GM23338 (cell line): ENCODE measurements around the gene JMJD1C.

ENCODE experiments used
- CTCF ChIP-seq, 2 experiments: fragments of 200-600 bp in 1 of 2; sonication (generic) in 1 of 2; conservative IDR thresholded peaks; 2 replicates each; pipeline versions ENCODE4 v1.5.1 to v1.6.1; 2016 to 2017; ENCODE audit warnings: antibody characterized with exemption in 2 of 2, low read depth in 2 of 2, mild to moderate bottlenecking in 2 of 2, moderate library complexity in 1 of 2
- EZH2 ChIP-seq: fragments of 200-600 bp; sonication (generic); IDR thresholded peaks from one replicate; pipeline ENCODE4 v1.8.0; 2017; ENCODE audit warnings: antibody characterized with exemption, mild to moderate bottlenecking, low read depth; ENCODE audit not compliant: unreplicated experiment

DNA sequence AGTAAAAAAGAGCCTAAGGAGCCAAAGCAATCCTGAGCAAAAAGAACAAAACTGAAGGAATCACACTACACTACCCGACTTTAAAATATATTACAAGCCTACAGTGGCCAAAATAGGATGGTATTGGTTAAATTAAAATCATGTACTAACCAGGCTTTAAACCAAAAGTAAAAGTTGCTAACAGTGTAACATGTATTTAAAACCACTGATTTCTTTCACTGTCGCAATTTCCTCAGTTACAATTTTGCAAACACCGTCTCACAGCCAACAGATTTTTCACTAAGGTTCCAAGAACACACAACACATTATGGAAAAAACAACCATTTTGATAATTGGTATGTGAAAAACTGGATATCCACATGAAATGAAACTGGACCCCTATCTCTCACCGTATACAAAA lies 74.0 kb downstream of the JMJD1C start:
- no peak for TF ChIP-seq CTCF (conservative IDR thresholded peaks at IDR 0.05; ENCODE audit: low read depth in 2 of 2)
- no peak for TF ChIP-seq EZH2
